Nephron (organoid): ENCODE data around the gene ITGA8.
"Not testable (repeated sequence)": the region's sequence is repeated elsewhere in the genome, so short reads cannot be mapped to it uniquely, and the experiment has no call there.

Source experiments
- H3K27ac Mint-ChIP-seq, 3 experiments: 2 replicates each; pipeline ENCODE4 v1.8.0; 2020; ENCODE audit warnings: mixed read lengths in 3 of 3, mild to moderate bottlenecking in 2 of 3, moderate library complexity in 1 of 3
- H3K27me3 Mint-ChIP-seq: 2 replicates; pipeline ENCODE4 v1.8.0; 2021; ENCODE audit warnings: low read depth, mild to moderate bottlenecking, moderate library complexity, mixed read lengths
- H3K36me3 Mint-ChIP-seq: 2 replicates; pipeline ENCODE4 v1.8.0; 2020; ENCODE audit warnings: low read depth, mixed read lengths
- H3K4me1 Mint-ChIP-seq: 2 replicates; pipeline ENCODE4 v1.8.0; 2020; ENCODE audit warnings: mixed read lengths
- H3K4me3 Mint-ChIP-seq, 3 experiments: 2 replicates each; pipeline ENCODE4 v1.8.0; 2020; ENCODE audit warnings: mild to moderate bottlenecking in 3 of 3, mixed read lengths in 3 of 3, moderate library complexity in 2 of 3
- H3K9me3 Mint-ChIP-seq: 2 replicates; pipeline ENCODE4 v1.8.0; 2020; ENCODE audit warnings: mixed read lengths
- CTCF ChIP-seq, 3 experiments: fragments of 200-600 bp; sonication (generic); IDR thresholded peaks; one replicate each; pipeline ENCODE4 v1.5.0; 2021; ENCODE audit warnings: antibody characterized with exemption in 3 of 3; ENCODE audit not compliant: unreplicated experiment in 3 of 3

The ITGA8 gene

DNA sequence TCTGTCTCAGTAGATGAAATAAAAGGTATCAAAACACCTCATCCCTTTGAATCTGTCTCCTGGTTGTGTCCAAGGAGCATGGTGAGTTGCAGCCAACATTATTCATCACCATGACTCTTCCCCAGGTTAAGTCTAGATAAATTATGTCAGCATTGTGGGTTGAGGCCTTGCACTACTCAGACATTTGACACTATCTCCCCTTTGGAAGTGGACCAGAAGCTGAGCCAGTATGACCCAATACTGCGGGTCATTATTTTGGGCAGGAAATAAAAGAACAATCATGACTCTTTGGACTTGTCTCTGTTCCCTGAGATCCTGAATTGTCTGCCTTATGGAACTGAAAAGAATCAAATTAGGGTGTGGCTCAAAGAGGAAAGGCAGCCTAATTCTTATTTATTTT is 180.5 kb downstream of the ITGA8 start:
- Mint-ChIP-seq H3K4me3 (no peak overlapping the region), H3K36me3 (peaks cover 36% of the 10 kb centered on the region)

GRCh38 chr10:15534928-15535538 is 184.7 kb downstream of the ITGA8 start:
- not testable (repeated sequence) for H3K4me3 Mint-ChIP-seq, H3K4me1 Mint-ChIP-seq, H3K9me3 Mint-ChIP-seq, H3K27ac Mint-ChIP-seq, H3K27me3 Mint-ChIP-seq
- H3K36me3 Mint-ChIP-seq = peaks cover 20% of the 10 kb centered on the region

More for the DNA sequence above, 180.5 kb downstream of the ITGA8 start:
- H3K27me3 Mint-ChIP-seq = no peaks in the 10 kb centered on the region
- H3K27ac Mint-ChIP-seq = no peak overlapping the region
- no peaks in the 10 kb centered on the region for H3K4me1 Mint-ChIP-seq
- no peak for TF ChIP-seq CTCF (IDR thresholded peaks at IDR 0.05; ENCODE audit: unreplicated experiment in 3 of 3)
- H3K9me3 Mint-ChIP-seq = peaks cover 13% of the 10 kb centered on the region

DNA sequence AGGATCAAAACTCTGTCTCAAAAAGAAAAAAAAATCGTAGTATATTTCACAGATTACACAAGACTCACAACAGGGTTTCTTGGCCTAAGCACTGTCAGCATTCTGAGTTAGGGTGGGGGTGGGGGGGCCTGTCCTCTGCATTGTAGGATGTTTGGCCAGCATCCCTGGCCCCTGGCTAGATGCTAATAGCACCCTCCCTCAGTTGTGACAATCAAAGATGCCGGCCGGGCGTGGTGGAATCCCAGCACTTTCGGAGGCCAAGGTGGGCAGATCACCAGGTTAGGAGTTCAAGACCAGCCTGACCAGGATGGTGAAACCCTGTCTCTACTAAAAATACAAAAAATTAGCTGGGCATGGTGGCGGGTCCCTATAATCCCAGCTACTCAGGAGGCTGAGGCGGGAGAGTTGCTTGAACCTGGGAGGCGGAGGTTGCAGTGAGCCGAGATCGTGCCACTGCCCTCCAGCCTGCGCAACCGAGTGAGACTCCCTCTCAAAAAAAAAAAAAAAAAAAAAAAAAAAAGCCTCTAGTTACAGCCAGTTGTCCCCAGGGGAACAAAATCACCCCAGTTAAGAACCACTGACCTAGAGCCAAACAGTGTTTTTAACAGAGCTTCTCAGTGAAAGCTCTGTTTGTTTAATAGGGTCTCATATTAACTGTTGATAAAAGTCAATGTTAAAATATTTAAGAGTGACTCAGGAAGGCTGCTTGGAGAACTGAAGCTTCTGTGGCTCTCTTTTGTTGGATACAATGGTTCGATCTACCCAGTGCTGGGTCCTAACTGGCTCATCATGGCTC is 187.6 kb downstream of the ITGA8 start:
- H3K27me3 Mint-ChIP-seq = no peaks in the 10 kb centered on the region
- no peaks in the 10 kb centered on the region for H3K9me3 Mint-ChIP-seq
- no peak for TF ChIP-seq CTCF (IDR thresholded peaks at IDR 0.05; ENCODE audit: unreplicated experiment in 3 of 3)
- H3K27ac Mint-ChIP-seq = no peak overlapping the region
- H3K4me1 Mint-ChIP-seq = peaks cover 4% of the 10 kb centered on the region
- peaks cover 7% of the 10 kb centered on the region for H3K36me3 Mint-ChIP-seq
- H3K4me3 Mint-ChIP-seq = no peak overlapping the region

DNA sequence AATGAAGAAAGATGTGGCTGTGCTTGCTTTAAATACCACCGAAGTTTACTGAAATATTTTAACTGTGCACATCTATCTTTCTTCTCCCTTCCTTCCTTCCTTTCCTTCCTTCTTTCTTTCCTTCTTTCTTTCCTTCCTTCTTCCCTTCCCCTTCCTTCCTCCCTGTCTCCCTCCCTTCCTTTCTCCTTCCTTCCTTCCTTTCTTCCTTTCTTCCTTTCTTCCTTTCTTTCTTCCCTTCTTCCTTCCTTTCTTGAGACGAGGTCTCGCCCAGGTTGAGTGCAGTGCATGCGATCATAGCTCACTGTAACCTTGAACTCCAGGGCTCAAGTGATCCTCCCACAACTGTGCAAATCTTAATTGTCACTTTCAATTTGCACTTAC is 190.9 kb downstream of the ITGA8 start:
- H3K36me3 Mint-ChIP-seq = peaks cover 3% of the 10 kb centered on the region
- no peak overlapping the region for H3K4me3 Mint-ChIP-seq
- peaks cover 4% of the 10 kb centered on the region for H3K4me1 Mint-ChIP-seq
- no peaks in the 10 kb centered on the region for H3K27me3 Mint-ChIP-seq
- TF ChIP-seq CTCF (IDR thresholded peaks at IDR 0.05; ENCODE audit: unreplicated experiment in 3 of 3) = no peak
- no peaks in the 10 kb centered on the region for H3K9me3 Mint-ChIP-seq
- H3K27ac Mint-ChIP-seq = no peak overlapping the region

DNA sequence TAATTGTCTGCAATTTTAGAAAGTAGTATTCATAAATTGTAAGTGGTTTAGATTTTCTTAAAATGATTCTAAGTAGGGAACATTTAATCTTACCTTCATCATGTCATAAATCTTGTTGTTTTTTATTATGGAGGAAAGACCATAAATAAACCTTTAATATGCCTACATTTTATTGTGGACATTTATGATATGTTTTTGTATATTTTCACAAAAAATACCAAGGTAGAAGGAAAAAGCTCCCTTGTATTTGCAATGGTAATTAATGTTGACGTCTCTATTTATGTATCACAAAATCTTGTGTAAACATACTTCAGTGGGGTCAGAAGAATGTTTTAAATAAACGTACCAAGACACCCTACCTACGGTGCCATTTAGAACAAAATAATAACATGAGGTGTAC is 193.0 kb downstream of the ITGA8 start:
- no peak overlapping the region for H3K4me3 Mint-ChIP-seq
- peaks cover 4% of the 10 kb centered on the region for H3K36me3 Mint-ChIP-seq
- no peak overlapping the region for H3K27ac Mint-ChIP-seq
- no peaks in the 10 kb centered on the region for H3K9me3 Mint-ChIP-seq
- no peak for TF ChIP-seq CTCF (IDR thresholded peaks at IDR 0.05; ENCODE audit: unreplicated experiment in 3 of 3)
- no peaks in the 10 kb centered on the region for H3K27me3 Mint-ChIP-seq
- peaks cover 4% of the 10 kb centered on the region for H3K4me1 Mint-ChIP-seq

DNA sequence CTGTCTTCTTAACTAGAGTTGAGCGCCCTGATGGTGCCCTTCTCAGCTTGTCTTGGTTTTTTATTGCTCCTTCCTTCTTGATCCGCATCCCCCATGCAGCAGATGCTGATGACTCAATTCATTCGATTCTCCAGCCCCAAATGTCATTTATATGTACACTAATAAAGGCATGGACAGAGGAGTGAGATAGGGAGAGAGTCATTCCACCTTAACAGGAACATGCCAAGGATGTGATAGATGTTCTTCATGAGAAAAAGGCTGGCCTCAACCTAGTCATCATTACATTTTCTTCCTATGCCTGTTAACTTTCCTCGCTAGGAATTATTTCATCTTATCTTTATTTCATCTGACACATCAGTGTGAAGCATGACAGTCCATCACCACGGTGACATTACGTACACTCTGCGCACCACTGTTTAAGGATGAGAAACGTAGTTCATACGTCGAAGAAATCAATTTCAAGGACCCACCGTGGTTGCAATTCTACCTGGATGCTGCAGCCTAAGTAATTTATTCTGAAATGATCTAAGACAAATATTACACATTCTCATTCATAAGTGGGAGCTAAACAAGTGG is 198.3 kb downstream of the ITGA8 start:
- H3K9me3 Mint-ChIP-seq = no peaks in the 10 kb centered on the region
- no peak overlapping the region for H3K27ac Mint-ChIP-seq
- peaks cover 6% of the 10 kb centered on the region for H3K4me1 Mint-ChIP-seq
- no peak for TF ChIP-seq CTCF (IDR thresholded peaks at IDR 0.05; ENCODE audit: unreplicated experiment in 3 of 3)
- peaks cover 24% of the 10 kb centered on the region for H3K36me3 Mint-ChIP-seq
- H3K27me3 Mint-ChIP-seq = no peaks in the 10 kb centered on the region
- H3K4me3 Mint-ChIP-seq = no peak overlapping the region
